Cortex of kidney (tissue), 1 donor: ENCODE data around the gene PLXNA4.

Experiments
- DNase-seq: peaks from one replicate; lab custom pipeline; 2025; lab: John Stamatoyannopoulos, UW

The PLXNA4 gene

GRCh38 chr7:132588596-132588995 is 12.3 kb upstream of the PLXNA4 start:
- DNase-seq = no peak

- no peak for DNase-seq
These were observed 8.7 kb upstream of the PLXNA4 start for GRCh38 chr7:132584796-132585494.

GRCh38 chr7:132581431-132581830 is 5.2 kb upstream of the PLXNA4 start:
- no peak for DNase-seq

GRCh38 chr7:132580717-132581285 is 4.5 kb upstream of the PLXNA4 start:
- DNase-seq = no peak

- DNase-seq = no peak
These were observed 4.0 kb upstream of the PLXNA4 start for GRCh38 chr7:132580277-132580676.

GRCh38 chr7:132579260-132579899 is 3.1 kb upstream of the PLXNA4 start:
- DNase-seq = no peak

- DNase-seq = no peak
These were observed 2.6 kb upstream of the PLXNA4 start for GRCh38 chr7:132578826-132579225.

- no peak for DNase-seq
These were observed 1.7 kb upstream of the PLXNA4 start for GRCh38 chr7:132578050-132578370.

GRCh38 chr7:132577206-132578049 is 1.2 kb upstream of the PLXNA4 start:
- no peak for DNase-seq

- no peak for DNase-seq
These were observed 433 bp upstream of the PLXNA4 start for GRCh38 chr7:132576721-132577085.

- DNase-seq = no peak
These were observed 770 bp downstream of the PLXNA4 start for GRCh38 chr7:132575419-132575981.

- DNase-seq = no peak
These were observed 2.0 kb downstream of the PLXNA4 start for GRCh38 chr7:132574223-132574622.

GRCh38 chr7:132573251-132573955 is 2.9 kb downstream of the PLXNA4 start:
- no peak for DNase-seq

- DNase-seq = no peak
These were observed 3.7 kb downstream of the PLXNA4 start for GRCh38 chr7:132572526-132572925.

- no peak for DNase-seq
These were observed 4.3 kb downstream of the PLXNA4 start for GRCh38 chr7:132571970-132572369.

GRCh38 chr7:132569884-132570614 is 6.2 kb downstream of the PLXNA4 start:
- DNase-seq = no peak

GRCh38 chr7:132568962-132569361 is 7.3 kb downstream of the PLXNA4 start:
- no peak for DNase-seq

- DNase-seq = no peak
These were observed 10.4 kb downstream of the PLXNA4 start for GRCh38 chr7:132565885-132566284.

GRCh38 chr7:132565441-132565840 is 10.8 kb downstream of the PLXNA4 start:
- DNase-seq = no peak

- DNase-seq = no peak
These were observed 11.4 kb downstream of the PLXNA4 start for GRCh38 chr7:132564849-132565248.

- DNase-seq = no peak
These were observed 12.2 kb downstream of the PLXNA4 start for GRCh38 chr7:132564090-132564489.
